IMR-90 (cell line): ENCODE measurements around the gene CCSER2. TPM values are rescaled to one million over a fixed set of nuclear protein-coding genes. Genes with fewer than 3 reads are reported as not detected.

Experiments used
- ATAC-seq: fragments of 200-7000 bp; cut with Tn5 transposase; 2 replicates; pipeline ENCODE4 v1.9.1; 2020; ENCODE audit warnings: low read depth, mild to moderate bottlenecking, moderate library complexity
- BruUV-seq: library from RNA; stranded (reverse); fragments of 400-500 nt; replicated peaks from 2 replicates; lab custom pipeline; 2021; lab: Mats Ljungman, UMichigan
- CTCF ChIA-PET: fragments of 300-600 bp; formaldehyde crosslinking; extraction: SDS; loops from one replicate; lab custom pipeline; 2021; ENCODE audit warnings: antibody characterized with exemption; lab: Yijun Ruan, JAX
- POLR2A ChIA-PET: fragments of 300-600 bp; sonication (Branson Sonifier 250); formaldehyde crosslinking; loops from one replicate; lab custom pipeline; 2022; ENCODE audit warnings: antibody characterized with exemption; ENCODE audit not compliant: unreplicated experiment; lab: Charles Lee
- DNase-seq: peaks from one replicate; pipeline ENCODE4 v3.0.0; 2013
- H2AFZ ChIP-seq: replicated peaks from 2 replicates; pipeline ENCODE3; 2013; ENCODE audit warnings: low read length, mild to moderate bottlenecking; ENCODE audit not compliant: poor library complexity
- H2AK5ac ChIP-seq: 2 replicates; pipeline ENCODE4 v1.6.1; 2013; ENCODE audit warnings: low read depth, low read length, inconsistent platforms
- H2AK9ac ChIP-seq: replicated peaks from 2 replicates; pipeline ENCODE3; 2013; ENCODE audit warnings: mild to moderate bottlenecking, low read depth, low read length, moderate library complexity; ENCODE audit not compliant: poor library complexity
- H2BK120ac ChIP-seq: 2 replicates; pipeline ENCODE4 v1.6.1; 2013; ENCODE audit warnings: low read depth, low read length, inconsistent platforms
- H2BK15ac ChIP-seq: 3 replicates; pipeline ENCODE4 v1.6.1; 2013; ENCODE audit warnings: low read depth, low read length, inconsistent platforms
- H2BK20ac ChIP-seq: 2 replicates; pipeline ENCODE4 v1.6.1; 2013; ENCODE audit warnings: low read depth, mild to moderate bottlenecking, inconsistent platforms, low read length, moderate library complexity
- H2BK5ac ChIP-seq: 2 replicates; pipeline ENCODE4 v1.6.1; 2013; ENCODE audit warnings: mild to moderate bottlenecking, low read depth, low read length, inconsistent platforms; ENCODE audit not compliant: poor library complexity, severe bottlenecking
- H3K14ac ChIP-seq: replicated peaks from 2 replicates; pipeline ENCODE4 v1.6.1; 2013; ENCODE audit warnings: low read depth, low read length, inconsistent platforms
- H3K18ac ChIP-seq: 2 replicates; pipeline ENCODE4 v1.6.1; 2013; ENCODE audit warnings: low read depth, low read length, control low read depth
- H3K23ac ChIP-seq: 2 replicates; pipeline ENCODE4 v1.6.1; 2013; ENCODE audit warnings: low read depth, low read length, inconsistent platforms
- H3K27ac ChIP-seq: 2 replicates; pipeline ENCODE4 v1.5.1; 2013; ENCODE audit warnings: mild to moderate bottlenecking, control low read depth, low read length; ENCODE audit not compliant: insufficient read depth
- H3K27me3 ChIP-seq: 2 replicates; pipeline ENCODE4 v1.6.1; 2013; ENCODE audit warnings: low read length; ENCODE audit not compliant: control insufficient read depth, insufficient read depth
- H3K36me3 ChIP-seq: 2 replicates; pipeline ENCODE4 v1.6.1; 2013; ENCODE audit warnings: low read length, mixed read lengths; ENCODE audit not compliant: control insufficient read depth, insufficient read depth
- H3K4ac ChIP-seq: 2 replicates; pipeline ENCODE4 v1.6.1; 2013; ENCODE audit warnings: low read depth, low read length, inconsistent platforms
- H3K4me1 ChIP-seq: 2 replicates; pipeline ENCODE4 v1.6.1; 2013; ENCODE audit warnings: low read length, mixed read lengths; ENCODE audit not compliant: control insufficient read depth, insufficient read depth
- H3K4me2 ChIP-seq: 2 replicates; pipeline ENCODE4 v1.6.1; 2013; ENCODE audit warnings: low read depth, mild to moderate bottlenecking, control low read depth, low read length, moderate library complexity
- H3K4me3 ChIP-seq: 2 replicates; pipeline ENCODE4 v1.5.1; 2013; ENCODE audit warnings: low read depth, mild to moderate bottlenecking, control low read depth, low read length, moderate library complexity; ENCODE audit not compliant: insufficient read depth
- H3K56ac ChIP-seq: 2 replicates; pipeline ENCODE4 v1.6.1; 2013; ENCODE audit warnings: low read length, inconsistent platforms; ENCODE audit not compliant: insufficient read depth; ENCODE audit errors: extremely low read depth
- H3K79me1 ChIP-seq, 2 experiments: 2 replicates each; pipeline ENCODE4 v1.6.1; 2013; ENCODE audit warnings: low read length in 2 of 2, inconsistent platforms in 1 of 2, low read depth in 1 of 2
- H3K9ac ChIP-seq: 2 replicates; pipeline ENCODE4 v1.6.1; 2013; ENCODE audit warnings: low read depth, low read length, control low read depth
- H3K9me1 ChIP-seq: 2 replicates; pipeline ENCODE4 v1.6.1; 2013; ENCODE audit warnings: low read length, inconsistent platforms; ENCODE audit not compliant: insufficient read depth
- H3K9me3 ChIP-seq: 2 replicates; pipeline ENCODE4 v1.6.1; 2013; ENCODE audit warnings: low read length; ENCODE audit not compliant: control insufficient read depth, insufficient read depth
- H4K20me1 ChIP-seq: 2 replicates; pipeline ENCODE4 v1.6.1; 2013; ENCODE audit warnings: low read length, inconsistent platforms; ENCODE audit not compliant: insufficient read depth
- H4K5ac ChIP-seq: 2 replicates; pipeline ENCODE4 v1.6.1; 2013; ENCODE audit warnings: mild to moderate bottlenecking, low read depth, low read length, control low read depth
- H4K8ac ChIP-seq, 2 experiments: 2 replicates each; pipeline ENCODE4 v1.6.1; 2013; ENCODE audit warnings: low read depth in 2 of 2, low read length in 2 of 2, control low read depth in 1 of 2, inconsistent platforms in 1 of 2
- H4K91ac ChIP-seq: 2 replicates; pipeline ENCODE4 v1.6.1; 2013; ENCODE audit warnings: low read depth, low read length, inconsistent platforms; ENCODE audit not compliant: insufficient read depth
- BHLHE40 ChIP-seq: fragments of 150-350 bp; IDR thresholded peaks from 2 replicates; pipeline ENCODE4 v1.6.1; 2016; ENCODE audit warnings: mild to moderate bottlenecking, low read depth, low read length
- CEBPB ChIP-seq: IDR thresholded peaks from 2 replicates; pipeline ENCODE4 v1.6.1; 2012; ENCODE audit warnings: low read depth, low read length, improper control_type of control experiment
- CHD1 ChIP-seq: IDR thresholded peaks from 2 replicates; pipeline ENCODE4 v1.6.1; 2012; ENCODE audit warnings: low read depth, low read length, improper control_type of control experiment
- CTCF ChIP-seq: conservative IDR thresholded peaks from 2 replicates; pipeline ENCODE4 v1.5.1; 2012; ENCODE audit warnings: mild to moderate bottlenecking, low read depth, low read length, improper control_type of control experiment
- ELK1 ChIP-seq: fragments of 150-350 bp; IDR thresholded peaks from 2 replicates; pipeline ENCODE4 v1.6.1; 2016; ENCODE audit warnings: low read depth, mild to moderate bottlenecking, low read length, moderate library complexity, borderline replicate concordance
- FOS ChIP-seq: fragments of 150-350 bp; IDR thresholded peaks from 2 replicates; pipeline ENCODE4 v1.6.1; 2016; ENCODE audit warnings: low read depth, low read length
- MAFK ChIP-seq: IDR thresholded peaks from 2 replicates; pipeline ENCODE4 v1.6.1; 2012; ENCODE audit warnings: low read depth, low read length, improper control_type of control experiment
- MAZ ChIP-seq: IDR thresholded peaks from 2 replicates; pipeline ENCODE4 v1.6.1; 2012; ENCODE audit warnings: low read depth, mild to moderate bottlenecking, low read length, improper control_type of control experiment, moderate library complexity, borderline replicate concordance
- POLR2A ChIP-seq: IDR thresholded peaks from 2 replicates; pipeline ENCODE4 v1.6.1; 2012; ENCODE audit warnings: mild to moderate bottlenecking, low read depth, low read length
- RAD21 ChIP-seq: IDR thresholded peaks from 2 replicates; pipeline ENCODE4 v1.6.1; 2012; ENCODE audit warnings: low read length, improper control_type of control experiment
- RFX5 ChIP-seq: IDR thresholded peaks from 2 replicates; pipeline ENCODE4 v1.8.0; 2012; ENCODE audit warnings: low read depth, mild to moderate bottlenecking, low read length, moderate library complexity
- SMC3 ChIP-seq: fragments of 150-350 bp; IDR thresholded peaks from 2 replicates; pipeline ENCODE4 v1.6.1; 2016; ENCODE audit warnings: low read depth, mild to moderate bottlenecking, antibody characterized with exemption, low read length, moderate library complexity
- USF2 ChIP-seq: fragments of 150-350 bp; IDR thresholded peaks from 2 replicates; pipeline ENCODE4 v1.6.1; 2017; ENCODE audit warnings: mild to moderate bottlenecking, antibody characterized with exemption, low read length, low read depth
- WGBS, 2 experiments: methylation state at CpG; one replicate each; pipeline versions ENCODE4 v1.1.5 to v1.1.7; 2013; ENCODE audit warnings: missing lambda C conversion rate in 2 of 2; ENCODE audit not compliant: insufficient read length in 1 of 2; ENCODE audit errors: extremely low coverage in 2 of 2; 5-methylcytosine and 5-hydroxymethylcytosine counted together
- dilution Hi-C: fragments of 300-500 bp; cut with HindIII; formaldehyde crosslinking; loops from one replicate; pipeline ENCODE4 v1.14.3; 2018; ENCODE audit warnings: low sequenced_read_pairs; ENCODE audit not compliant: unreplicated experiment
- in situ Hi-C: fragments of 300-500 bp; cut with MboI; formaldehyde crosslinking; loops from 3 replicates; pipeline ENCODE4 v1.14.3; 2019; ENCODE audit warnings: low sequenced_read_pairs, inconsistent platforms, mixed read lengths
- intact Hi-C: fragments of 100-400 bp; cut with micrococcal nuclease; formaldehyde crosslinking; loops from 2 replicates; pipeline ENCODE4 v1.10.0; 2022
- polyA plus RNA-seq, 3 experiments: library from polyadenylated mRNA; depleted of rRNA; stranded (reverse); fragments of >200 nt; gene quantifications; 2 replicates each; pipeline ENCODE4 v1.2.3, GENCODE V29; 2012; ENCODE audit warnings: low replicate concordance in 1 of 3
- total RNA-seq: library from RNA; depleted of rRNA; stranded (reverse); fragments of >200 nt; gene quantifications from 2 replicates; pipeline ENCODE4 v1.2.3, GENCODE V29; 2012

The CCSER2 gene
- total and polyA plus RNA-seq, 2 of the 4 experiments (the other 2 are of a cell fraction) = 20.4 to 31.7 TPM

- H3K18ac ChIP-seq = no peak overlapping the region
- H3K79me1 ChIP-seq = peaks cover 24 to 36% of the 10 kb centered on the region in 2 experiments; a peak in 3 of 4 replicates
- no peak overlapping the region for H4K8ac ChIP-seq
- H2BK120ac ChIP-seq = no peak overlapping the region
- no peak overlapping the region for H3K4ac ChIP-seq
- no peak overlapping the region for H3K4me2 ChIP-seq
- no peak overlapping the region for H2BK15ac ChIP-seq
- no peak overlapping the region for H3K9ac ChIP-seq
- ChIA-PET POLR2A (no interaction called here), CTCF (no interaction called here)
- H3K27me3 ChIP-seq = no peaks in the 10 kb centered on the region
- H2AFZ ChIP-seq = no peak overlapping the region
- no peak overlapping the region for H3K23ac ChIP-seq
- no CpG with 5 or more reads among the region's 1 CpG for WGBS, 2 experiments
- no peak overlapping the region for H2AK9ac ChIP-seq
- peaks cover 5% of the 10 kb centered on the region; the same call in 1 of the 2 replicates for H3K9me1 ChIP-seq
- H4K5ac ChIP-seq = no peak overlapping the region
- DNase-seq (no peak), ATAC-seq (no peak)
- in situ Hi-C loops (loop anchor here (10.0 kb wide), 1 partner anchor 104 kb away; no protein-coding TSS in a partner anchor), intact Hi-C loops (no loop called here), dilution Hi-C loops (no loop called here)
- H4K91ac ChIP-seq = no peak overlapping the region
- no peak overlapping the region for H3K4me3 ChIP-seq
- no peak overlapping the region for H3K56ac ChIP-seq
- H3K4me1 ChIP-seq = 0 out of 2 replicates have a peak, but pooled peaks cover 1% of the 10 kb centered on the region
- no peak overlapping the region for H2AK5ac ChIP-seq
- no TSS peak for BruUV-seq
- no peak overlapping the region for H3K14ac ChIP-seq
- TF ChIP-seq CEBPB (no peak), MAFK (no peak), RFX5 (no peak), USF2 (no peak), BHLHE40 (no peak), CTCF (no peak), MAZ (no peak), CHD1 (no peak), RAD21 (no peak), SMC3 (no peak), ELK1 (no peak), POLR2A (no peak), FOS (no peak)
- H3K9me3 ChIP-seq = no peaks in the 10 kb centered on the region
- no peak overlapping the region for H2BK5ac ChIP-seq
- peaks cover 21% of the 10 kb centered on the region; the same call in 1 of the 2 replicates for H4K20me1 ChIP-seq
- no peak overlapping the region for H2BK20ac ChIP-seq
- H3K36me3 ChIP-seq = peaks cover 4% of the 10 kb centered on the region
- no peak overlapping the region for H3K27ac ChIP-seq
Measured at GRCh38 chr10:84368828-84369227, 40.4 kb downstream of the CCSER2 start.
